Transverse colon (tissue), 4 donors: Measurements from ENCODE around the gene SAXO1. TPM values are rescaled to one million over a fixed set of nuclear protein-coding genes. Genes with fewer than 3 reads are reported as not detected.
"Not testable (repeated sequence)": the region's sequence is repeated elsewhere in the genome, so short reads cannot be mapped to it uniquely, and the experiment has no call there.

Experiments
- DNase-seq: peaks from one replicate; pipeline ENCODE4 v3.0.0-alpha.2; 2019
- H3K27ac ChIP-seq, 4 donors: fragments of 200-600 bp; sonication (generic); 2 replicates each; pipeline ENCODE4 v1.5.1; 2016 to 2018; ENCODE audit warnings: inconsistent platforms in 4 of 4
- H3K27me3 ChIP-seq: fragments of 200-600 bp; sonication (generic); 2 replicates; pipeline ENCODE4 v1.5.1; 2017; ENCODE audit warnings: inconsistent platforms
- H3K36me3 ChIP-seq, 4 donors: fragments of 200-600 bp; sonication (generic); 2 replicates each; pipeline ENCODE4 v1.5.1; 2017 to 2019; ENCODE audit warnings: inconsistent platforms in 4 of 4
- H3K4me1 ChIP-seq, 4 donors: fragments of 200-600 bp; sonication (generic); 2 replicates each; pipeline ENCODE4 v1.5.1; 2017 to 2020; ENCODE audit warnings: inconsistent platforms in 4 of 4
- H3K4me3 ChIP-seq, 4 donors: fragments of 200-600 bp; sonication (generic); 1 replicate in 1 of 4; 2 replicates in 3 of 4; pipeline versions ENCODE4 v1.5.1 to v1.6.1; 2017 to 2019; ENCODE audit warnings: inconsistent platforms in 4 of 4
- H3K9me3 ChIP-seq, 2 donors: fragments of 200-600 bp; sonication (generic); 2 replicates each; pipeline ENCODE4 v1.5.1; 2017 to 2019; ENCODE audit warnings: inconsistent platforms in 2 of 2
- EP300 ChIP-seq: sonication (generic); formaldehyde crosslinking; IDR thresholded peaks from one replicate; pipeline ENCODE4 v1.6.1; 2017; ENCODE audit warnings: antibody characterized with exemption, low read depth
- POLR2A ChIP-seq: fragments of 450-650 bp; IDR thresholded peaks from one replicate; pipeline ENCODE4 v1.6.1; 2016; ENCODE audit warnings: antibody characterized with exemption, mild to moderate bottlenecking, moderate library complexity
- POLR2AphosphoS5 ChIP-seq, 3 donors: sonication (generic); formaldehyde crosslinking; IDR thresholded peaks; one replicate each; pipeline ENCODE4 v1.6.1; 2016; ENCODE audit warnings: antibody characterized with exemption in 3 of 3
- WGBS, 2 donors: methylation state at CpG; one replicate each; pipeline ENCODE4 v1.1.5; 2018; ENCODE audit warnings: low coverage in 1 of 2; 5-methylcytosine and 5-hydroxymethylcytosine counted together
- in situ Hi-C, 4 donors: fragments of 200-750 bp; cut with MboI; loops; one replicate each; pipeline versions ENCODE4 v1.15.0 to v1.15.1; 2017; ENCODE audit warnings: low sequenced_read_pairs in 3 of 4, low pct_ligation_motif_present in 1 of 4, low pct_unique_long_range_greater_than_20kb in 1 of 4
- intact Hi-C: fragments of 100-400 bp; cut with DNase I; formaldehyde crosslinking; loops from one replicate; pipeline ENCODE4 v1.15.1; 2023; ENCODE audit warnings: low total_unique reads
- total RNA-seq, 4 donors: library from RNA; depleted of rRNA; stranded (reverse); fragments of >200 nt; gene quantifications; one replicate each; pipeline ENCODE4 v1.1.0, GENCODE V29; 2016
- TF ChIP-seq, protein P1 (sequence below), 5 experiments: fragments of 200-600 bp in 3 of 5; fragments of 450-650 bp in 2 of 5; sonication (generic) in 3 of 5; IDR thresholded peaks; 1 replicate in 2 of 5; 2 replicates in 3 of 5; pipeline ENCODE4 v1.5.1; 2016 to 2017; ENCODE audit warnings: antibody characterized with exemption in 5 of 5, inconsistent platforms in 3 of 5, mild to moderate bottlenecking in 2 of 5, moderate library complexity in 1 of 5

Gene SAXO1
- total RNA-seq, 4 donors from 2014 or later = 0.41 TPM; not detected in 3

GRCh38 chr9:18939943-18940342 is 93.1 kb downstream of the SAXO1 start:
- 91 to 100% methylated on average over 4 to 5 of the region's 5 CpGs for WGBS, 2 donors
- Histone ChIP-seq H3K27me3 (no peaks in the 10 kb centered on the region), H3K4me1 (no peaks in the 10 kb centered on the region), H3K9me3 (no peaks in the 10 kb centered on the region), H3K4me3 (no peak overlapping the region), H3K27ac (no peak overlapping the region), H3K36me3 (no peaks in the 10 kb centered on the region)
- intact Hi-C loops (no loop called here), in situ Hi-C loops (no loop called here)
- TF ChIP-seq EP300 (no peak), POLR2A (no peak), POLR2AphosphoS5 (IDR thresholded peaks at IDR 0.05) (no peak)
- TF ChIP-seq, protein P1, sequence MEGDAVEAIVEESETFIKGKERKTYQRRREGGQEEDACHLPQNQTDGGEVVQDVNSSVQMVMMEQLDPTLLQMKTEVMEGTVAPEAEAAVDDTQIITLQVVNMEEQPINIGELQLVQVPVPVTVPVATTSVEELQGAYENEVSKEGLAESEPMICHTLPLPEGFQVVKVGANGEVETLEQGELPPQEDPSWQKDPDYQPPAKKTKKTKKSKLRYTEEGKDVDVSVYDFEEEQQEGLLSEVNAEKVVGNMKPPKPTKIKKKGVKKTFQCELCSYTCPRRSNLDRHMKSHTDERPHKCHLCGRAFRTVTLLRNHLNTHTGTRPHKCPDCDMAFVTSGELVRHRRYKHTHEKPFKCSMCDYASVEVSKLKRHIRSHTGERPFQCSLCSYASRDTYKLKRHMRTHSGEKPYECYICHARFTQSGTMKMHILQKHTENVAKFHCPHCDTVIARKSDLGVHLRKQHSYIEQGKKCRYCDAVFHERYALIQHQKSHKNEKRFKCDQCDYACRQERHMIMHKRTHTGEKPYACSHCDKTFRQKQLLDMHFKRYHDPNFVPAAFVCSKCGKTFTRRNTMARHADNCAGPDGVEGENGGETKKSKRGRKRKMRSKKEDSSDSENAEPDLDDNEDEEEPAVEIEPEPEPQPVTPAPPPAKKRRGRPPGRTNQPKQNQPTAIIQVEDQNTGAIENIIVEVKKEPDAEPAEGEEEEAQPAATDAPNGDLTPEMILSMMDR (IDR thresholded peaks at IDR 0.05) = no peak
- DNase-seq = no peak

DNA sequence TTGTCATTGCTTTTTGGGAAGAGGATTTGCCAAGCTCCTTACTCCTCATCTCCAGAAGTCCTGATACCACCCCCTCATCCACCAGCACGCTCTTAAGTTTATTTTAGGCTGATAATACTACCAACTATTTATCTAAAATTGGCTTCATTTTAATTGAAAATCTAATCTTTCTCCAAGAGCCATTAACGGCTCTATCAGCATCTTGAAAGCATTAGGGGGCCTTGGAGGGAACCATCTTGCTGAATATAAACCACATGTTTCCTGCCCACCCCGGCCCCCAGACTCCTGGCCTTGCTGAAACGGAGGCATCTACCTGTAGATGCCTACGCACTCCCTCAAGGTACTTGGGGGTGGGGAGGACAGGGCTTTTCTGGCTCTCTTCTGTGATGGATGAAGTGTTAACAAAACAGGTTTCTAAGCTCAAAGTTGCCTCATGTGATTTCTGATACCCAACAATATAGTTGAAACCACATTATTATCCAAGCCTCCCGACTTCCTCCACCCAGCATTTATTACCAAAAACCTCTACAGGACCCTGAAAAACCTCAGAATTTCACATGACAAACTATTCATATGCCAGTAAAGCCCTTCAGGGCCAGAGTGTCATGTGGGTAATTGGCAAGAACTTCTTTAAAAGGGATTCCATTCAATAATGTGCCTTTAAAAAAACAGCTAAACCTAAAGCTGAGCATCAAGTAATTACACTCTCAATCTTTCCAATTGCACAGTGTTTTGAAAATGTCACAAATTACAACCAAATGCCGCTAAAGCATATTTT is 96.7 kb downstream of the SAXO1 start:
- Histone ChIP-seq H3K27ac (no peak overlapping the region), H3K9me3 (no peaks in the 10 kb centered on the region), H3K27me3 (no peaks in the 10 kb centered on the region), H3K36me3 (no peaks in the 10 kb centered on the region), H3K4me1 (no peaks in the 10 kb centered on the region), H3K4me3 (no peak overlapping the region)
- DNase-seq = no peak
- 68 to 69% methylated on average over 4 to 7 of the region's 7 CpGs for WGBS, 2 donors
- TF ChIP-seq POLR2A (no peak), POLR2AphosphoS5 (IDR thresholded peaks at IDR 0.05) (no peak), EP300 (no peak)
- TF ChIP-seq, protein P1 (IDR thresholded peaks at IDR 0.05) = no peak
- in situ Hi-C loops = no loop called here
- intact Hi-C loops = no loop called here

DNA sequence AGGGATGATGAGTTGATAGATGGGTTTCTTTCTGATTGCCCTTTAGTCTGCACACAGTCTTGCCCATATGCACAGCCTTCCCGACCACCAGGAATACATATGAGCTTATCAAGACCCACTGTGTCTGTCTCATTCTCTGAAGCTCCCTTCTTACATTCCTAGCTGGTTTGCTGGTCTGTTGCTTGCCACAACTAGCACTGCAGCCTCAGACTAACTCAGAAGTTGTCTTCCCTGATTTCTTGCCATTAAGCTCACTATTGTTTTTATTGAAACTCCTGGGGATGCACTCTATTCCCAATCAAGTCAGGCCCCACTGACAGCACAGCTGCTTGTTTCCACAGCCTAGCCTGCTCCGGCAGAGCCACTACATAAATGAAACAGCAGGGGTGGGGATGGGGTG is 97.5 kb downstream of the SAXO1 start:
- Histone ChIP-seq H3K9me3 (no peaks in the 10 kb centered on the region), H3K36me3 (no peaks in the 10 kb centered on the region), H3K27me3 (no peaks in the 10 kb centered on the region), H3K4me3 (no peak overlapping the region), H3K4me1 (no peaks in the 10 kb centered on the region), H3K27ac (no peak overlapping the region)
- intact Hi-C loops (no loop called here), in situ Hi-C loops (no loop called here)
- TF ChIP-seq POLR2A (no peak), EP300 (no peak)
- TF ChIP-seq, protein P1 (IDR thresholded peaks at IDR 0.05) = no peak
- no peak for DNase-seq
- WGBS, 2 donors = 50 to 77% methylated on average over 1 to 2 of the region's 2 CpGs

- H3K27me3 ChIP-seq, H3K4me3 ChIP-seq, intact Hi-C loops, DNase-seq, H3K27ac ChIP-seq, H3K4me1 ChIP-seq, H3K9me3 ChIP-seq, in situ Hi-C loops, H3K36me3 ChIP-seq: not testable (repeated sequence)
- WGBS, 2 donors = 50 to 77% methylated on average over 2 to 13 of the region's 13 CpGs
Measured at GRCh38 chr9:18930611-18931010, 102.4 kb downstream of the SAXO1 start.

DNA sequence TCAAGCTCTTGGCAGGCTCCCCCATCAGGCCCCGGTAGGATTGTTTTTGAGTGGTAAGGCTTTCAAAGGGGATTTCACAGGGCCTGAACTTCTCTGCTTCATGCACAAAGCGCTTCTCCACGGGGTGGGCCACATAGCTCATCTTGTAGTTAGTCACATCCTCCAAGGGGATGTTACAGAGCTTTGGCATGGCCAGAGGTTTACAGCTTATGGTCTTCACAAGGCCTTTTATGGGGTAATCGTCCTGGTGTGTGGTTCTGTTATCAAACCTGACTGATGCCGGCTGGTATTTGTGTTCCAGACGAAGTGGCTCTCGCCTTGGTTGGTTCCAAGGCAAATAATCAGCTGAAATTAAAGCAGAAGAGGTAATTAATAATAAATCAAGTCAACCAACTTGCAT is 104.3 kb downstream of the SAXO1 start:
- intact Hi-C loops (no loop called here), in situ Hi-C loops (no loop called here)
- no peaks in the 10 kb centered on the region for H3K27me3 ChIP-seq
- H3K27ac ChIP-seq = no peak overlapping the region
- no peaks in the 10 kb centered on the region for H3K9me3 ChIP-seq
- no peak overlapping the region for H3K4me3 ChIP-seq
- TF ChIP-seq, protein P1 (IDR thresholded peaks at IDR 0.05) = no peak
- TF ChIP-seq POLR2AphosphoS5 (IDR thresholded peaks at IDR 0.05) = no peak
- no peak for TF ChIP-seq POLR2A
- no peak for TF ChIP-seq EP300
- WGBS, 2 donors = 70% methylated on average over 7 of the region's 7 CpGs; no CpG with 5 or more reads in 1 of the 2 donors
- no peak for DNase-seq
- H3K36me3 ChIP-seq = no peaks in the 10 kb centered on the region
- H3K4me1 ChIP-seq = no peaks in the 10 kb centered on the region
